GM13976 (cell line): ENCODE results near the gene STK32B.

Experiments
- DNase-seq: peaks from one replicate; pipeline ENCODE4 v3.0.0; 2012; ENCODE audit warnings: low spot score
- in situ Hi-C: fragments of 300-500 bp; cut with MboI; formaldehyde crosslinking; loops from one replicate; pipeline ENCODE4 v1.12.0; 2022; ENCODE audit warnings: low sequenced_read_pairs, mixed read lengths, inconsistent platforms; ENCODE audit not compliant: unreplicated experiment
- TF ChIP-seq, protein P1 (sequence below): IDR thresholded peaks from 2 replicates; pipeline ENCODE4 v1.5.1; 2012; ENCODE audit warnings: borderline replicate concordance, mild to moderate bottlenecking; ENCODE audit not compliant: insufficient read depth; ENCODE audit errors: extremely low read depth, missing control alignments, control extremely low read depth

Gene STK32B

DNA sequence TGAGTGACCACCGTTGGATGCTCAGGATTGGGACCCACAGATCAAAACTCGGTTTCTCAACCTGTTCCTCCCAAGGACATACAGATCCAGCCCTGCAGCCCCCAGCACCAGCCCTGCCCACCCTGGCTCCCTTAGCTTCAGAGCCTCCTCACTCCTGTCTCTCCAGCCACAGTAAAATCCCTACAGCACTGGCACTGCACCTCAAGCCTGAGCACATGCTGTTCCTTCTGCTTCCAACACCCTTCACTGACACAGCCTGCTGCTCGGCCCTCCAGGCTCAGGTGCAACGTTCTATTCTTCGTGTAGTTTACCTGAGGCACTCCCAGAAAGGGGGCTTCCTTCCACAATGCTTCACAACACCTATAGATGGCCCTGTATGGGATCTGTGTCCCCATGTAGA lies 493.5 kb downstream of the STK32B start:
- TF ChIP-seq, protein P1, sequence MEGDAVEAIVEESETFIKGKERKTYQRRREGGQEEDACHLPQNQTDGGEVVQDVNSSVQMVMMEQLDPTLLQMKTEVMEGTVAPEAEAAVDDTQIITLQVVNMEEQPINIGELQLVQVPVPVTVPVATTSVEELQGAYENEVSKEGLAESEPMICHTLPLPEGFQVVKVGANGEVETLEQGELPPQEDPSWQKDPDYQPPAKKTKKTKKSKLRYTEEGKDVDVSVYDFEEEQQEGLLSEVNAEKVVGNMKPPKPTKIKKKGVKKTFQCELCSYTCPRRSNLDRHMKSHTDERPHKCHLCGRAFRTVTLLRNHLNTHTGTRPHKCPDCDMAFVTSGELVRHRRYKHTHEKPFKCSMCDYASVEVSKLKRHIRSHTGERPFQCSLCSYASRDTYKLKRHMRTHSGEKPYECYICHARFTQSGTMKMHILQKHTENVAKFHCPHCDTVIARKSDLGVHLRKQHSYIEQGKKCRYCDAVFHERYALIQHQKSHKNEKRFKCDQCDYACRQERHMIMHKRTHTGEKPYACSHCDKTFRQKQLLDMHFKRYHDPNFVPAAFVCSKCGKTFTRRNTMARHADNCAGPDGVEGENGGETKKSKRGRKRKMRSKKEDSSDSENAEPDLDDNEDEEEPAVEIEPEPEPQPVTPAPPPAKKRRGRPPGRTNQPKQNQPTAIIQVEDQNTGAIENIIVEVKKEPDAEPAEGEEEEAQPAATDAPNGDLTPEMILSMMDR = no peak
- DNase-seq = no peak
- in situ Hi-C loops = no loop called here

DNA sequence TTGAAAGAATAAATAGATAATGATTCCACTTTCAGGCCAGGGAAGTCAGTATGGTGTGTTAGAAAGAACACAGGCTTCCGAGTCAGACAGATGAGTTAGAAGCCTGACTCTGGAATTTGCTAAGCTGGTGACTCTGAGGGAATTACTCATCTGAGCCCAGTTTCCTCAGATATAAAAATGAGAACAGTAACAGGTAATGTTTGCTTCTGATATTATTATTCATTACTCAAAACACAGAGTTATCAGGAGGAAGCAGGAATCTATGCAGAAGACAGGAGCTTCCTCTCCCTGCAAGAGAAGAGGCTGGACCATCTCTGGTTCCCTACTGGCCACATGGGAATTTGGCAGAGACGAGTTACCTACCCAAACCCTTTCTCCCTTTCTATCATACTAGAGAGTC lies 494.0 kb downstream of the STK32B start:
- in situ Hi-C loops = no loop called here
- TF ChIP-seq, protein P1 = no peak
- no peak for DNase-seq

DNA sequence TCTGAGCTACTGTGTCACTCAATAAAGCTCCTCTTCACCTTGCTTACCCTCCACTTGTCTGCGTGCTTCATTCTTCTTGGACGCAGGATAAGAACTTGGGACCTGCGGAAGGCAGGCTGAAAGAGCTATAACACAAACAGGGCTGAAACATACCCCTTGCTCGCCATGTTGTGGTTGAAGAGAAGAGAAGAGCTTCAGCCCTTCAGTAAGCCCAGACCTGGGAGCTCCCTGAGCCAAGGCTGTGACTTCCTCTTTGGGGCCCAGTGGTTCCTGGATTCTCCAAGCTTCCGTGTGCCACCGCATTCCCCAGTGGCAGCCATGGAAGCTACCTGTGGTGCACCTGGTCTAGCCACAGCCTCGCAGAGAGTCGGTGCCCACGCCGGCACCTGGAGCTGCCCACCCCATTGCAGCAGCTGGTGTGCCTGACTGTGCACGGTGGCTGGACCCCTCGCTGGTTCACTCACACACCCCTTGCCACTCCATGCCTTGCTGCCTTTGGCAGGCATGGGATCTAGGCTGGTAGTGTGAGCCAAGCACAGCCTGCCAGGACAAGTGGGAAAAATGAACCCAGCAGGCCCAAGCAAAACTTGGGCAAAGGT lies 496.5 kb downstream of the STK32B start:
- in situ Hi-C loops = no loop called here
- no peak for DNase-seq
- TF ChIP-seq, protein P1 = no peak
